SK-N-SH treated with all-trans-retinoic acid at 6 μM for 48 hours (cell line): ENCODE measurements around the gene FANCE.

ENCODE experiments used
- POU6F1 ChIP-seq: fragments of 250-450 bp; sonication (Bioruptor Pico); IDR thresholded peaks from 2 replicates; pipeline ENCODE4 v1.8.0; 2021; ENCODE audit warnings: low read depth, mild to moderate bottlenecking, moderate library complexity, borderline replicate concordance
- SNAI2 ChIP-seq: fragments of 250-450 bp; sonication (Bioruptor Pico); IDR thresholded peaks from 2 replicates; pipeline ENCODE4 v1.5.0; 2020; ENCODE audit warnings: mild to moderate bottlenecking, moderate library complexity
- ZNF70 ChIP-seq: fragments of 450-650 bp; formaldehyde crosslinking; IDR thresholded peaks from 2 replicates; pipeline ENCODE4 v1.5.0; 2020; ENCODE audit warnings: mild to moderate bottlenecking, moderate library complexity

GRCh38 chr6:35505999-35506412 is 53.9 kb downstream of the FANCE start:
- no peak for TF ChIP-seq POU6F1 (CRISPR knock-in tag)
- TF ChIP-seq ZNF70 (CRISPR knock-in tag): no peak
- no peak for TF ChIP-seq SNAI2
